Left hindlimb (tissue), 1 donor: ENCODE measurements around the gene RASSF3.

Source experiments
- DNase-seq: peaks from one replicate; pipeline ENCODE4 v3.0.0-alpha.2; 2018

Gene RASSF3

GRCh38 chr12:64695550-64695949 is 85.3 kb downstream of the RASSF3 start:
- no peak for DNase-seq

GRCh38 chr12:64696080-64696741 is 85.9 kb downstream of the RASSF3 start:
- DNase-seq = no peak

GRCh38 chr12:64699504-64700115 is 89.3 kb downstream of the RASSF3 start:
- no peak for DNase-seq

GRCh38 chr12:64700532-64700931 is 90.2 kb downstream of the RASSF3 start:
- DNase-seq = no peak

GRCh38 chr12:64701283-64701682 is 91.0 kb downstream of the RASSF3 start:
- no peak for DNase-seq

GRCh38 chr12:64706306-64706705 is 96.0 kb downstream of the RASSF3 start:
- DNase-seq = peak; percentile 40

- peak; percentile 86 for DNase-seq
Measured at GRCh38 chr12:64706857-64707256, 96.6 kb downstream of the RASSF3 start.

- DNase-seq = no peak
Measured at GRCh38 chr12:64707362-64707761, 97.1 kb downstream of the RASSF3 start.

- DNase-seq = no peak
Measured at GRCh38 chr12:64707926-64708325, 97.6 kb downstream of the RASSF3 start.

- DNase-seq = no peak
Measured at GRCh38 chr12:64709429-64709828, 99.1 kb downstream of the RASSF3 start.

GRCh38 chr12:64713376-64713775 is 103.1 kb downstream of the RASSF3 start:
- no peak for DNase-seq

- DNase-seq = no peak
Measured at GRCh38 chr12:64714551-64714968, 104.3 kb downstream of the RASSF3 start.

- DNase-seq = no peak
Measured at GRCh38 chr12:64716371-64716770, 106.1 kb downstream of the RASSF3 start.

GRCh38 chr12:64716839-64717455 is 106.7 kb downstream of the RASSF3 start:
- no peak for DNase-seq

- no peak for DNase-seq
Measured at GRCh38 chr12:64718649-64719048, 108.4 kb downstream of the RASSF3 start.

- DNase-seq = no peak
Measured at GRCh38 chr12:64720884-64721283, 110.6 kb downstream of the RASSF3 start.

- DNase-seq = no peak
Measured at GRCh38 chr12:64722835-64723234, 112.5 kb downstream of the RASSF3 start.

GRCh38 chr12:64723630-64724029 is 113.3 kb downstream of the RASSF3 start:
- DNase-seq = no peak

GRCh38 chr12:64724201-64724745 is 114.0 kb downstream of the RASSF3 start:
- DNase-seq = no peak

- DNase-seq = no peak
Measured at GRCh38 chr12:64729909-64730587, 119.8 kb downstream of the RASSF3 start.

- no peak for DNase-seq
Measured at GRCh38 chr12:64730588-64730969, 120.3 kb downstream of the RASSF3 start.

- no peak for DNase-seq
Measured at GRCh38 chr12:64731683-64732082, 121.4 kb downstream of the RASSF3 start.

- DNase-seq = no peak
Measured at GRCh38 chr12:64733857-64734256, 123.6 kb downstream of the RASSF3 start.

GRCh38 chr12:64735442-64735841 is 125.1 kb downstream of the RASSF3 start:
- no peak for DNase-seq
